Epithelial cell of esophagus (primary cell): Measurements from ENCODE around the gene ADAT2.
"Not testable (repeated sequence)": the region's sequence is repeated elsewhere in the genome, so short reads cannot be mapped to it uniquely, and the experiment has no call there.

Experiments
- DNase-seq: peaks from one replicate; pipeline ENCODE4 v3.0.0; 2010; ENCODE audit warnings: low read depth
- H3K4me3 ChIP-seq: 2 replicates; pipeline ENCODE4 v1.5.1; 2011; ENCODE audit warnings: mild to moderate bottlenecking, low read length, control low read depth
- CTCF ChIP-seq: IDR thresholded peaks from 2 replicates; pipeline ENCODE4 v1.5.1; 2011; ENCODE audit warnings: low read depth, mild to moderate bottlenecking, low read length, control low read depth, inconsistent platforms; ENCODE audit not compliant: insufficient read depth; ENCODE audit errors: missing control alignments

The ADAT2 gene

GRCh38 chr6:143485967-143486366 lies 35.5 kb upstream of the ADAT2 start:
- no peak for TF ChIP-seq CTCF
- H3K4me3 ChIP-seq: no peak overlapping the region
- no peak for DNase-seq

- no peak for DNase-seq
- H3K4me3 ChIP-seq: no peak overlapping the region
- TF ChIP-seq CTCF: no peak
Observed at GRCh38 chr6:143482593-143482992, 32.1 kb upstream of the ADAT2 start.

- TF ChIP-seq CTCF: no peak
- DNase-seq: no peak
- no peak overlapping the region for H3K4me3 ChIP-seq
Observed at GRCh38 chr6:143478479-143479062, 28.1 kb upstream of the ADAT2 start.

GRCh38 chr6:143476545-143476944 lies 26.1 kb upstream of the ADAT2 start:
- DNase-seq: no peak
- TF ChIP-seq CTCF: no peak
- H3K4me3 ChIP-seq: no peak overlapping the region

GRCh38 chr6:143471822-143472221 lies 21.3 kb upstream of the ADAT2 start:
- H3K4me3 ChIP-seq: no peak overlapping the region
- DNase-seq: no peak
- TF ChIP-seq CTCF: no peak

- not testable (repeated sequence) for H3K4me3 ChIP-seq, DNase-seq
Observed at GRCh38 chr6:143468823-143469222, 18.3 kb upstream of the ADAT2 start.

GRCh38 chr6:143468026-143468425 lies 17.5 kb upstream of the ADAT2 start:
- peak; percentile 27 for DNase-seq
- TF ChIP-seq CTCF: no peak
- H3K4me3 ChIP-seq: no peak overlapping the region

GRCh38 chr6:143465546-143465945 lies 15.1 kb upstream of the ADAT2 start:
- DNase-seq: peak; percentile 3
- H3K4me3 ChIP-seq: no peak overlapping the region
- no peak for TF ChIP-seq CTCF
